Natural killer cell (primary cell): ENCODE results near the gene EEFSEC. TPM values are rescaled to one million over a fixed set of nuclear protein-coding genes. Genes with fewer than 3 reads are reported as not detected.
A peak's percentile ranks its signal among the peaks of the same experiment; 100 is the strongest.

Experiments
- ATAC-seq, 3 donors: fragments of 150-1000 bp in 2 of 3; fragments of 200-7000 bp in 1 of 3; cut with Tn5 transposase; 1 replicate in 1 of 3; 2 replicates in 2 of 3; pipeline ENCODE4 v1.10.0; 2021; ENCODE audit warnings: mild to moderate bottlenecking in 2 of 3, moderate library complexity in 2 of 3
- DNase-seq, 2 donors: peaks; one replicate each; pipeline versions ENCODE4 v3.0.0 to v3.0.0-alpha.2; 2013 to 2021; ENCODE audit warnings: mixed read lengths in 1 of 2
- H3K27ac ChIP-seq: one replicate; pipeline ENCODE4 v1.5.1; 2013; ENCODE audit warnings: mild to moderate bottlenecking, low read length
- H3K27me3 ChIP-seq: one replicate; pipeline ENCODE4 v1.6.1; 2013; ENCODE audit warnings: low read length; ENCODE audit not compliant: control insufficient read depth, insufficient read depth
- H3K36me3 ChIP-seq: one replicate; pipeline ENCODE4 v1.6.1; 2013; ENCODE audit warnings: low read length; ENCODE audit not compliant: control insufficient read depth, insufficient read depth
- H3K4me1 ChIP-seq: one replicate; pipeline ENCODE4 v1.6.1; 2013; ENCODE audit warnings: low read length; ENCODE audit not compliant: control insufficient read depth, insufficient read depth
- H3K4me3 ChIP-seq: one replicate; pipeline ENCODE4 v1.5.1; 2013; ENCODE audit warnings: low read length
- H3K9me3 ChIP-seq: one replicate; pipeline ENCODE4 v1.6.1; 2013; ENCODE audit warnings: low read length; ENCODE audit not compliant: control insufficient read depth, insufficient read depth
- H3K27ac Mint-ChIP-seq, 2 donors: one replicate each; pipeline ENCODE4 v1.8.0; 2022; ENCODE audit warnings: mild to moderate bottlenecking in 2 of 2, mixed read lengths in 2 of 2, moderate library complexity in 1 of 2
- H3K27me3 Mint-ChIP-seq, 2 donors: one replicate each; pipeline ENCODE4 v1.8.0; 2022; ENCODE audit warnings: low read depth in 2 of 2, mixed read lengths in 2 of 2
- H3K36me3 Mint-ChIP-seq: one replicate; pipeline ENCODE4 v1.8.0; 2022; ENCODE audit warnings: mixed read lengths
- H3K4me1 Mint-ChIP-seq, 2 donors: one replicate each; pipeline ENCODE4 v1.8.0; 2022; ENCODE audit warnings: mixed read lengths in 2 of 2
- H3K4me3 Mint-ChIP-seq: one replicate; pipeline ENCODE4 v1.8.0; 2022; ENCODE audit warnings: mild to moderate bottlenecking, moderate library complexity, mixed read lengths
- H3K9me3 Mint-ChIP-seq, 2 donors: one replicate each; pipeline ENCODE4 v1.8.0; 2022; ENCODE audit warnings: mixed read lengths in 2 of 2
- WGBS: methylation state at CpG from one replicate; pipeline ENCODE4 v1.1.7; 2013; ENCODE audit warnings: missing lambda C conversion rate; ENCODE audit not compliant: insufficient coverage; 5-methylcytosine and 5-hydroxymethylcytosine counted together
- intact Hi-C: fragments of 100-400 bp; cut with micrococcal nuclease; formaldehyde crosslinking; loops from one replicate; pipeline ENCODE4 v1.14.2; 2022
- total RNA-seq, 4 donors: library from RNA; stranded (reverse); fragments of 120-200 nt in 1 of 4; gene quantifications; one replicate each; pipeline versions ENCODE4 v1.2.3 to v1.2.4, GENCODE V29; 2013 to 2022
- TF ChIP-seq, protein P1 (sequence below): fragments of 200-600 bp; IDR thresholded peaks from one replicate; pipeline ENCODE4 v1.8.0; 2022; ENCODE audit warnings: antibody characterized with exemption

The EEFSEC gene
- total RNA-seq, 3 donors from 2014 or later (not counting 1 experiment from before 2014, with no cell fraction given): 16.7 to 18.9 (median 17.6) TPM

DNA sequence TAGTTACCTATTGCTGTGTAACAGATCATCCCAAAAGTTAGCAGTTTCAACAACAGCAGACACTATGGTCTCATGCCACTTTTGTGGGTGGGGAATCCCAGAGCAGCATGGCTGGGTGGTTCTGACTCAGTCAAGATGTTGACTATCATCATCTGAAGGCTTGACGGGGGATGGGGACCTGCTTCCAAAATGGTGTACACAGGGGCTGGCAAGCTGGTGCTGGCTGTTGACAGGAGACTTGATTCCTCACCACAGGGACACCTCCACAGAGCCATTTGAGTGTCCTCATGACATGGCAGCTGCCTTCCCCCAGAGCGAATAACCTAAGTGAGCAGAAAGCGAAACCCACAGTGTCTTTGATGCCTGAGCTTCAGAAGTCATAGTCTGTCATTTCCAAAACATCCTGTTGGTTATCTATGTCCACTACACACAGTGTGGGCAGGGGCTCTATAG lies 294.3 kb downstream of the EEFSEC start:
- 75% methylated on average over 3 of the region's 3 CpGs for WGBS
- Histone ChIP-seq H3K9me3 (no peaks in the 10 kb centered on the region), H3K4me1 (peaks cover 10% of the 10 kb centered on the region), H3K4me3 (no peak overlapping the region), H3K27me3 (no peaks in the 10 kb centered on the region), H3K27ac (no peak overlapping the region), H3K36me3 (no peaks in the 10 kb centered on the region)
- DNase-seq (peak in 1 of 2 donors; percentile 25), ATAC-seq (peak in 2 of 3 donors; percentile 39 to 42)
- TF ChIP-seq, protein P1, sequence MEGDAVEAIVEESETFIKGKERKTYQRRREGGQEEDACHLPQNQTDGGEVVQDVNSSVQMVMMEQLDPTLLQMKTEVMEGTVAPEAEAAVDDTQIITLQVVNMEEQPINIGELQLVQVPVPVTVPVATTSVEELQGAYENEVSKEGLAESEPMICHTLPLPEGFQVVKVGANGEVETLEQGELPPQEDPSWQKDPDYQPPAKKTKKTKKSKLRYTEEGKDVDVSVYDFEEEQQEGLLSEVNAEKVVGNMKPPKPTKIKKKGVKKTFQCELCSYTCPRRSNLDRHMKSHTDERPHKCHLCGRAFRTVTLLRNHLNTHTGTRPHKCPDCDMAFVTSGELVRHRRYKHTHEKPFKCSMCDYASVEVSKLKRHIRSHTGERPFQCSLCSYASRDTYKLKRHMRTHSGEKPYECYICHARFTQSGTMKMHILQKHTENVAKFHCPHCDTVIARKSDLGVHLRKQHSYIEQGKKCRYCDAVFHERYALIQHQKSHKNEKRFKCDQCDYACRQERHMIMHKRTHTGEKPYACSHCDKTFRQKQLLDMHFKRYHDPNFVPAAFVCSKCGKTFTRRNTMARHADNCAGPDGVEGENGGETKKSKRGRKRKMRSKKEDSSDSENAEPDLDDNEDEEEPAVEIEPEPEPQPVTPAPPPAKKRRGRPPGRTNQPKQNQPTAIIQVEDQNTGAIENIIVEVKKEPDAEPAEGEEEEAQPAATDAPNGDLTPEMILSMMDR: no peak
- no peak overlapping the region for H3K4me3 Mint-ChIP-seq
- H3K9me3 Mint-ChIP-seq: peaks cover 0 to 12% of the 10 kb centered on the region in 2 donors
- peaks cover 21 to 30% of the 10 kb centered on the region in 2 donors for H3K4me1 Mint-ChIP-seq
- intact Hi-C loops: no loop called here
- peak overlapping the region; percentile 13 for H3K27ac Mint-ChIP-seq
- H3K36me3 Mint-ChIP-seq: no peaks in the 10 kb centered on the region
- H3K27me3 Mint-ChIP-seq: peaks cover 16 to 28% of the 10 kb centered on the region in 2 donors

DNA sequence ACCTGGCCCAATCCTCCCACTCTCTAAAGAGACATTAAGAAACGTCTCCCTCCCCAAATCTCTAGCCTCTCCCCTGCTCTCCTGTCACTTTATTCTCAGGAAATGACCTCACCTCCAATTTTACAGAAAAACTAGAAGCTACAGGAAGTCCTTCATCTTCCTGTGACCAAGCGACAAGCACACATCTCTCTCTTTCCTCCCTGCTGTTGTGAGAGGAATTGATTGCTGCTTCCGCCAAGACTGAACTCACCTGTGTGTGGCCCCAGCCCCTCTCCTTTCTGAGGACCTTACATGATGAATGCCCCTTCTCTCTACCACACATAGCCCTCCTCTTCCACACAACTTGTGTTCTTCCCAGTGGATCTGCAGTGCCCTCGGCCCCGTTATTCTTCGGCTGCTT lies 295.2 kb downstream of the EEFSEC start:
- no peaks in the 10 kb centered on the region for H3K36me3 ChIP-seq
- no peaks in the 10 kb centered on the region for H3K9me3 ChIP-seq
- H3K4me1 Mint-ChIP-seq: peaks cover 19 to 30% of the 10 kb centered on the region in 2 donors
- H3K36me3 Mint-ChIP-seq: no peaks in the 10 kb centered on the region
- H3K27me3 ChIP-seq: no peaks in the 10 kb centered on the region
- peaks cover 0 to 12% of the 10 kb centered on the region in 2 donors for H3K9me3 Mint-ChIP-seq
- intact Hi-C loops: no loop called here
- no peak overlapping the region for H3K27ac ChIP-seq
- ATAC-seq (peak in 2 of 3 donors; percentile 29 to 40), DNase-seq (peak in 1 of 2 donors; percentile 58)
- H3K27ac Mint-ChIP-seq: peak overlapping the region; percentile 22 to 63
- TF ChIP-seq, protein P1: no peak
- peaks cover 19 to 20% of the 10 kb centered on the region in 2 donors for H3K27me3 Mint-ChIP-seq
- no peak overlapping the region for H3K4me3 ChIP-seq
- no peak overlapping the region for H3K4me3 Mint-ChIP-seq
- 47% methylated on average over 6 of the region's 6 CpGs for WGBS
- peaks cover 14% of the 10 kb centered on the region for H3K4me1 ChIP-seq

DNA sequence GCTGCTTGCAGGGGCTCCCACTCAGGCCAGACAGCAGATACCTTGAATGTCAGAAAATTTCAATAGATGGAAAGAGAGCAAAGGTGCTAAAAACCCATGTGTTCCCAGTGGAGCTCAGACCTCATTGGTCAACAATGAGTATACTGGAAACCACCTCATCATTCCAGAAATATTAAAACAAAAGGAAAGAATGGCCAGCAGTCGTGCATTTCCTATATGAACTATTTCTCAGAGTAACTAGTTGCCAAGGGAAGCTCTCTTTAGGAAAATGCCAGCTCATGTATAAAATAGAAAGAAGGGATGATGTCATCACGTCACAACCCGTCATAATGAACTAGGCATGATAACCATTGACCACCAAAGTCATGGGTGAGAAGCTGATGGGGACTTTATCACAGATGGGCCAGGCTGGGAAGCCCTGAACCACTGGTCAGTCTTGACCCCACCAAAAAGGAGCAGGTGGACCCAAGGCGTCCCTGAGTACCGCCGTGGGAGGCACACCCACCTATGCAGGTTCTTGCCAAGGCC lies 295.9 kb downstream of the EEFSEC start:
- Mint-ChIP-seq H3K27ac (peak overlapping the region; percentile 22 to 63), H3K9me3 (peaks cover 0 to 12% of the 10 kb centered on the region in 2 donors), H3K4me1 (peaks cover 16 to 36% of the 10 kb centered on the region in 2 donors), H3K27me3 (peaks cover 17 to 23% of the 10 kb centered on the region in 2 donors), H3K36me3 (no peaks in the 10 kb centered on the region), H3K4me3 (no peak overlapping the region)
- Histone ChIP-seq H3K36me3 (no peaks in the 10 kb centered on the region), H3K9me3 (no peaks in the 10 kb centered on the region), H3K4me1 (peaks cover 18% of the 10 kb centered on the region), H3K27ac (no peak overlapping the region), H3K4me3 (no peak overlapping the region), H3K27me3 (no peaks in the 10 kb centered on the region)
- WGBS: 90% methylated on average over 6 of the region's 6 CpGs
- ATAC-seq: no peak
- TF ChIP-seq, protein P1: no peak
- intact Hi-C loops: no loop called here
- no peak for DNase-seq

DNA sequence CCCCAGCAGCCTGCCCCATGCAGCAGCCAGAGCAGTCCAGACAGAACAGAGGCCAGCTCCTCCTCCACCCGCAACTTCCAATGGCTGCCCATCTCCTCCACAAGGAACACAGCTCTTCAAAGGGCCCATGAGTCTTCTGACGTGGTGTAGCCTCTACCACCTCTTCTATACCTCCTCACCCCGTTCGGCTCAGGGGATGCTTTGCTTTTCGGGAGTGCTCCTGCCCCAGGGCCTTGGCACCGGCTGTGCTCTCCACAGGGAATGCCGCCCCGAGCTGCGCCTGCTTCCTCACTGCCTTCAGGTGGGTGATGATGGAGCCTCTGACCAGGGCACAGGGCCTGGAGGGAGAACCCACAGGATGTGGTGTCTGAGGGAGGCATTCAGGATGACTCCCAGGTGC lies 298.8 kb downstream of the EEFSEC start:
- DNase-seq (no peak), ATAC-seq (no peak)
- Mint-ChIP-seq H3K4me1 (peaks cover 15% of the 10 kb centered on the region in 2 donors), H3K27me3 (peaks cover 40% of the 10 kb centered on the region in 2 donors), H3K9me3 (no peaks in the 10 kb centered on the region), H3K27ac (no peak overlapping the region), H3K4me3 (no peak overlapping the region), H3K36me3 (no peaks in the 10 kb centered on the region)
- TF ChIP-seq, protein P1: no peak
- Histone ChIP-seq H3K9me3 (no peaks in the 10 kb centered on the region), H3K4me3 (no peak overlapping the region), H3K4me1 (peaks cover 18% of the 10 kb centered on the region), H3K36me3 (no peaks in the 10 kb centered on the region), H3K27ac (no peak overlapping the region), H3K27me3 (peaks cover 2% of the 10 kb centered on the region)
- intact Hi-C loops: no loop called here
- WGBS: 87% methylated on average over 9 of the region's 9 CpGs
